Measurements from ENCODE around the gene DENND2A. TPM values are rescaled to one million over a fixed set of nuclear protein-coding genes. Genes with fewer than 3 reads are reported as not detected.

DENND2A gene
- total RNA-seq, 1 experiment from 2014 or later, result 0.49 TPM

- intact Hi-C loops (cut with micrococcal nuclease; ENCODE audit: unreplicated experiment), result no loop called here
- CTCF ChIA-PET, result no interaction called here
- H3K27ac ChIP-seq (ENCODE audit: low read depth, low read length, poor library complexity, severe bottlenecking), result no peak overlapping the region
- H3K9me3 ChIP-seq (ENCODE audit: low read depth, low read length, poor library complexity, severe bottlenecking), result no peaks in the 10 kb centered on the region
- no peaks in the 10 kb centered on the region for H3K36me3 ChIP-seq (ENCODE audit: insufficient read depth, low read length, poor library complexity, severe bottlenecking)
- no peaks in the 10 kb centered on the region for H3K27me3 ChIP-seq (replicated peaks; ENCODE audit: insufficient read depth, low read depth, low read length, poor library complexity)
- TF ChIP-seq CTCF (conservative IDR thresholded peaks at IDR 0.05; ENCODE audit: low read depth, low read length), result no peak
- TF ChIP-seq EZH2 (IDR thresholded peaks at IDR 0.05; ENCODE audit: borderline replicate concordance, low read depth, low read length, poor library complexity, severe bottlenecking), result no peak
- H3K4me1 ChIP-seq (ENCODE audit: insufficient read depth, low read length, poor library complexity, severe bottlenecking), result no peaks in the 10 kb centered on the region
- POLR2A ChIA-PET (ENCODE audit: low non-redundant PET), result no interaction called here
- DNase-seq (ENCODE audit: low spot score), result no peak
- no TSS peak for BruUV-seq (replicated peaks)
- no peak overlapping the region for H3K4me3 ChIP-seq (ENCODE audit: low read depth, low read length, poor library complexity, severe bottlenecking)
Measured at GRCh38 chr7:140604760-140605159, 35.9 kb downstream of the DENND2A start.

- TF ChIP-seq CTCF (conservative IDR thresholded peaks at IDR 0.05; ENCODE audit: low read depth, low read length) (no peak), EZH2 (IDR thresholded peaks at IDR 0.05; ENCODE audit: borderline replicate concordance, low read depth, low read length, poor library complexity, severe bottlenecking) (no peak)
- POLR2A ChIA-PET (ENCODE audit: low non-redundant PET), result no interaction called here
- Histone ChIP-seq H3K27me3 (replicated peaks; ENCODE audit: insufficient read depth, low read depth, low read length, poor library complexity) (no peaks in the 10 kb centered on the region), H3K4me3 (ENCODE audit: low read depth, low read length, poor library complexity, severe bottlenecking) (no peak overlapping the region), H3K27ac (ENCODE audit: low read depth, low read length, poor library complexity, severe bottlenecking) (no peak overlapping the region), H3K36me3 (ENCODE audit: insufficient read depth, low read length, poor library complexity, severe bottlenecking) (no peaks in the 10 kb centered on the region), H3K9me3 (ENCODE audit: low read depth, low read length, poor library complexity, severe bottlenecking) (no peaks in the 10 kb centered on the region), H3K4me1 (ENCODE audit: insufficient read depth, low read length, poor library complexity, severe bottlenecking) (no peaks in the 10 kb centered on the region)
- CTCF ChIA-PET, result no interaction called here
- no peak for DNase-seq (ENCODE audit: low spot score)
- intact Hi-C loops (cut with micrococcal nuclease; ENCODE audit: unreplicated experiment), result no loop called here
- BruUV-seq (replicated peaks), result no TSS peak
Measured at GRCh38 chr7:140604076-140604475, 36.5 kb downstream of the DENND2A start.

- Histone ChIP-seq H3K9me3 (ENCODE audit: low read depth, low read length, poor library complexity, severe bottlenecking) (no peaks in the 10 kb centered on the region), H3K27me3 (replicated peaks; ENCODE audit: insufficient read depth, low read depth, low read length, poor library complexity) (no peaks in the 10 kb centered on the region), H3K4me1 (ENCODE audit: insufficient read depth, low read length, poor library complexity, severe bottlenecking) (peaks cover 6% of the 10 kb centered on the region), H3K36me3 (ENCODE audit: insufficient read depth, low read length, poor library complexity, severe bottlenecking) (no peaks in the 10 kb centered on the region), H3K4me3 (ENCODE audit: low read depth, low read length, poor library complexity, severe bottlenecking) (no peak overlapping the region), H3K27ac (ENCODE audit: low read depth, low read length, poor library complexity, severe bottlenecking) (no peak overlapping the region)
- intact Hi-C loops (cut with micrococcal nuclease; ENCODE audit: unreplicated experiment), result no loop called here
- ChIA-PET CTCF (no interaction called here), POLR2A (ENCODE audit: low non-redundant PET) (no interaction called here)
- no peak for DNase-seq (ENCODE audit: low spot score)
- no TSS peak for BruUV-seq (replicated peaks)
- no peak for TF ChIP-seq EZH2 (IDR thresholded peaks at IDR 0.05; ENCODE audit: borderline replicate concordance, low read depth, low read length, poor library complexity, severe bottlenecking)
- TF ChIP-seq CTCF (conservative IDR thresholded peaks at IDR 0.05; ENCODE audit: low read depth, low read length), result no peak
Measured at GRCh38 chr7:140601566-140602174, 38.9 kb downstream of the DENND2A start.
